Measurements from ENCODE around the gene NMRK2. TPM values are rescaled to one million over a fixed set of nuclear protein-coding genes. Genes with fewer than 3 reads are reported as not detected.
"Not testable (repeated sequence)": the region's sequence is repeated elsewhere in the genome, so short reads cannot be mapped to it uniquely, and the experiment has no call there.

Gene NMRK2
- polyA plus RNA-seq, 4 donors = 0.43 to 6.8 (median 1.4) TPM

DNA sequence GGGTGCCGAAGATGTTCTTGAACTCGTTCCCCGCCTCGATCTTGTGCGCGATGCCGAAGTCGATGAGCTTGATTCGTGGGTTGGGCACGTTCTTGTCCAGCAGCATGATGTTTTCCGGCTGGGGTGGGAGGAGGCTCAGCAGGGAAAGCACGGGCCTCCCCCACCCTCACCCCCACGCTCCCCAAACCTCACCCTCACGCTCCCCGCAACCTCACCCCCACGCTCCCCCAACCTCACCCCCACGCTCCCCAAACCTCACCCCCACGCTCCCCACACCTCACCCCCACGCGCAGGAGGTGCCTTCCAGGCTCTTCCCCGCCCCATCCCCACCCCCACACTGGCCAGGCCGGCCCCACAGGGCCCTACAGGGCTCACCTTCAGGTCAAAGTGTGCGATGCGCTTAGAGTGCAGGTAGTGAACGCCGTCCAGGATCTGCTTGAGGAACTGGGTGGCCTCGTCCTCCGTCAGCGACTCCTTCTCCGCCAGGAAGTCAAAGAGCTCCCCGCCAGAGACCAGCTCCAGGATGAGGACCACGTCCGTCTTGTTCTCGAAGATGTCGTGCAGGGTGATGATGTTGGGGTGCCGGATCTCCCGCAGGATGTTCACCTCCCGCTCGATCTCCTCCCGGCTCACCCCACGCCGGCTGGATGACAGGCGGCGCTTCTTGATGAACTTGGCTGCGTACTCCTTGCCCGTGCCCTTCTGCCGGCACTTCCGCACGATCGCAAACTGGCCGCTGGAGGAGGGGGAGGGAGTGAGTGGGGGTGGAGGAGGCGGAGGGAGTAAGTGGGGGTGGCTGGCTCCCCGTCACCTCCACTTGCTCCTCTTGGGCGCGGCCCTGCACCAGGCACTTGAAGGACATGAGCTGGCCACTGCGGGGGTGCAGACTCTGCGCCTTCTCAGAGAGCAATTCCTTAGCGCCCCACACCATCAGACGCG, 31.7 kb downstream of the NMRK2 start:
- Histone ChIP-seq H3K27me3 (ENCODE audit: control insufficient read depth in 3 of 3, insufficient read depth in 3 of 3, low read length in 3 of 3) (no peaks in the 10 kb centered on the region), H3K4me3 (ENCODE audit: low read depth in 1 of 3, low read length in 3 of 3) (no peak overlapping the region), H3K9me3 (ENCODE audit: control insufficient read depth in 2 of 2, insufficient read depth in 1 of 2, low read depth in 1 of 2, low read length in 1 of 2) (no peaks in the 10 kb centered on the region), H3K4me1 (ENCODE audit: control insufficient read depth in 3 of 3, insufficient read depth in 2 of 3, low read depth in 1 of 3, low read length in 2 of 3) (peaks cover 6 to 37% (median 8%) of the 10 kb centered on the region in 3 donors), H3K36me3 (ENCODE audit: control insufficient read depth in 3 of 3, insufficient read depth in 2 of 3, low read depth in 1 of 3, low read length in 3 of 3) (peaks cover 17 to 99% (median 26%) of the 10 kb centered on the region in 3 donors), H3K27ac (ENCODE audit: low read depth in 1 of 3, low read length in 2 of 3) (no peak overlapping the region)
- FAIRE-seq (no peak), DNase-seq (no peak)
- 91 to 93% (median 92%) methylated on average over 50 to 60 of the region's 60 CpGs for WGBS, 3 donors

DNA sequence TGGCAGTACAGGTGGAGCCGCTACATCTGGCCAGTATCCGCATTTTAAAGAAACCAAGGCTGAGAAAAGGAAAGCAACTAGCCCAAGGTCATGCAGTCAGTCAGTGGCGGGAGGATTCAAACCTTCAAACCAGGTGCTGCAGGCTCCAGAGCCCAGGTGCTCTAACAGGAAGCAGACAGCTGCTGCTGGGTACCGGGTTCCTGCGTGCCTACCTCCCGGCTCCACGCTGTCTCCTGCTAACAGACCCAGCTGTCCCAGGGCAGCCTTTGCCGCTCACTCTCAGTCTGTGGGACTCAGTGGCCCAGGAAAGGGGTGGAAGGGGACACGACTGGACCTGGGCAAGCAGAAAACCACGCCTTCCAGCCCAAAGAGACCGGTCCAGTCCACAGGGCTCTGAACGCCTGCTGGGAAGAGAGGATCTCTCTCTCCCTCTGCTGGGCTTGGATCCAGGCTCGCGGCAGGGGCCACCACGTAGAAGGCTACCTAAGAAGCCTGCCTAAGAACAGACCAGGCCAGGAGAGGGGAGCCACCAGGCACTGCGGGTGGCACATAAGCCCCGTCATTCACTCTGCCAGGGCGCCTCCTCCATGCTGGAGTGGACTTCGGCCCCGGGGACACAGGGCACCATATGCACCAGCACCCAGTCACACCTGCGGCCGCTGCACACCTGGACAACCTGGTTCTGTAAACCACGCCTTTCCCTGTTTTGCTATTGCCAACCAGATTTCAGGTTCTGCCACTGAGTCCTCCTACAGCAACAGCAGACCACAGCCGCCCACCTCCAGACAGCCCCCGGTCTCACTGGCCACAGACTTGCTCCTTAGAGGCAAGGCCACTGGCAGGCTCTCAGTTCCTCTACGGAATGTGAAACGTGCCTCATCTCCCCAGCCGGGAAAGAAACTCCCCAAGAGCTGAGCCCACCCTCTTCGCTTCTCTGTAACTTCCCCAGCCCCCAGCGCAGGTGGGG, 33.5 kb downstream of the NMRK2 start:
- WGBS, 3 donors = 24 to 62% (median 33%) methylated on average over 25 to 30 of the region's 30 CpGs

DNA sequence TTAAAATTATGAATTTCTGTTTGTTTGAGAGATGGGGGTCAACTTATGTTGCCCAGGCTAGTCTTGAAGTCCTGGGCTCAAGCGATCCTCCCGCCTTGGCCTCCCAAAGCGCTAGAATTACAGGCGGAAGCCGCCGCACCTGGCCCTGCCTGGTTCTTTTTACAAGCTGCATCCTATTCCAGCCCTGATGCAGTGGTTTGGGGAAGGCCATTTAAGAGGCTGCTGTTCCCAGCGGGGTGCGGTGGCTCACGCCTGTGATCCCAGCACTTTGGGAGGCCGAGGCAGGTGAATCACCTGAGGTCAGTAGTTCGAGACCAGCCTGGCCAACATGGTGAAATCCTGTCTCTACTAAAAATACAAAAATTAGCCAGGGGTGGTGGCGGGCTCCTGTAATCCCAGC, 35.1 kb downstream of the NMRK2 start:
- Histone ChIP-seq H3K27ac (ENCODE audit: low read depth in 1 of 3, low read length in 2 of 3) (peak overlapping the region; percentile 5 to 90 (median 87)), H3K36me3 (ENCODE audit: control insufficient read depth in 3 of 3, insufficient read depth in 2 of 3, low read depth in 1 of 3, low read length in 3 of 3) (peaks cover 9 to 72% (median 18%) of the 10 kb centered on the region in 3 donors), H3K4me1 (ENCODE audit: control insufficient read depth in 3 of 3, insufficient read depth in 2 of 3, low read depth in 1 of 3, low read length in 2 of 3) (peaks cover 7 to 47% (median 8%) of the 10 kb centered on the region in 3 donors)
- not testable (repeated sequence) for H3K9me3 ChIP-seq (ENCODE audit: control insufficient read depth in 2 of 2, insufficient read depth in 1 of 2, low read depth in 1 of 2, low read length in 1 of 2); H3K27me3 ChIP-seq (ENCODE audit: control insufficient read depth in 3 of 3, insufficient read depth in 3 of 3, low read length in 3 of 3); FAIRE-seq; H3K4me3 ChIP-seq (ENCODE audit: low read depth in 1 of 3, low read length in 3 of 3); DNase-seq
- 84 to 92% (median 90%) methylated on average over 12 of the region's 12 CpGs for WGBS, 3 donors

More for the DNA sequence above, 33.5 kb downstream of the NMRK2 start:
- H3K36me3 ChIP-seq (ENCODE audit: control insufficient read depth in 3 of 3, insufficient read depth in 2 of 3, low read depth in 1 of 3, low read length in 3 of 3) = peaks cover 15 to 82% (median 22%) of the 10 kb centered on the region in 3 donors
- no peaks in the 10 kb centered on the region for H3K9me3 ChIP-seq (ENCODE audit: control insufficient read depth in 2 of 2, insufficient read depth in 1 of 2, low read depth in 1 of 2, low read length in 1 of 2)
- H3K27ac ChIP-seq (ENCODE audit: low read depth in 1 of 3, low read length in 2 of 3) = peak overlapping the region; percentile 71 to 91 (median 76)
- H3K4me3 ChIP-seq (ENCODE audit: low read depth in 1 of 3, low read length in 3 of 3) = peak overlapping the region in 1 of 3 donors; percentile 37
- DNase-seq = peak; percentile 82 to 96
- H3K4me1 ChIP-seq (ENCODE audit: control insufficient read depth in 3 of 3, insufficient read depth in 2 of 3, low read depth in 1 of 3, low read length in 2 of 3) = peaks cover 7 to 43% (median 8%) of the 10 kb centered on the region in 3 donors
- H3K27me3 ChIP-seq (ENCODE audit: control insufficient read depth in 3 of 3, insufficient read depth in 3 of 3, low read length in 3 of 3) = no peaks in the 10 kb centered on the region
- no peak for FAIRE-seq

DNA sequence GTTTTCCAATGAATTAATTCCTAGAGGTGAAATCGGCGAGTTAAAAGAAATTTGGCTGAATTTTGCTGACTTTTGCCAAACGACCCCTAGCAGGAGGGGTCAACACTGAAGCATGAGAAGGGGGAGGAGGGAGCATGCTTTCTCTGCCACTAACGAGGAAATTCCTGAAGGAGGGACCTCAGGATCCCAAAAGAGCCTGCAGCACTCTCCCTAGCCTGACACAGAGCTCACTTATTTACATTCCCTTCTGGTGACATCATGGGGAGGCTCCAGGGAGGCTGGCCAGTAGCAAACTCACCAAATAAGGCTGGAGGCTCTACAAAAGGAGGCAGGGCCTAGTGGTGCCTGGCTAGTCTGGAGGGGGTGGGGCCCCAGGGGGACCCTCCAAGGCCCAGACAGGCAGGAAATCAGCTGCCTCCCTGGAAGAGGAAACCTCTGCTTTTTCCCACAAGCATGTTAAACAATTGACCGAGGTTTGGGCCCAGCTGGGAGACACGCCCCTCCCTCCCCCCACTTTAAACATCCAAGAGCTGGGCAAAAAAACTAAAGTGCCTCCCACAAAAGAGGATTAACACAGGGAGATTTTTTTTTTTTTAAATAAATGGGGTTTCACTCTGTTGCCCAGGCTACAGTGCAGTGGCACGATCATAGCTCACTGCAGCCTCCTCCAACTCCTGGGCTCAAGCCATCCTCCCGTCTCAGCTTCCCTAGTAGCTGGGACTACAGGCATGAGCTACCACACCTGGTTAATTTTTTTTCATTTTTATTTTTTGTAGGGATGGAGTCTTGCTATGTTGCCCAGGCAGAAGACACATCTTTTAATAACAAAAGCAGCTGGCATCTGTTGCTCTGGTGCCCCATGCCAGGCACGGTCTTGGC, 35.9 kb downstream of the NMRK2 start:
- H3K36me3 ChIP-seq (ENCODE audit: control insufficient read depth in 3 of 3, insufficient read depth in 2 of 3, low read depth in 1 of 3, low read length in 3 of 3) = peaks cover 9 to 64% (median 14%) of the 10 kb centered on the region in 3 donors
- DNase-seq (peak; percentile 66 to 81), FAIRE-seq (no peak)
- WGBS, 3 donors = 36 to 56% (median 55%) methylated on average over 9 of the region's 9 CpGs
- no peak overlapping the region for H3K4me3 ChIP-seq (ENCODE audit: low read depth in 1 of 3, low read length in 3 of 3)
- no peaks in the 10 kb centered on the region for H3K27me3 ChIP-seq (ENCODE audit: control insufficient read depth in 3 of 3, insufficient read depth in 3 of 3, low read length in 3 of 3)
- peak overlapping the region; percentile 5 to 90 (median 87) for H3K27ac ChIP-seq (ENCODE audit: low read depth in 1 of 3, low read length in 2 of 3)
- H3K9me3 ChIP-seq (ENCODE audit: control insufficient read depth in 2 of 2, insufficient read depth in 1 of 2, low read depth in 1 of 2, low read length in 1 of 2) = no peaks in the 10 kb centered on the region
- peaks cover 7 to 47% (median 8%) of the 10 kb centered on the region in 3 donors for H3K4me1 ChIP-seq (ENCODE audit: control insufficient read depth in 3 of 3, insufficient read depth in 2 of 3, low read depth in 1 of 3, low read length in 2 of 3)

DNA sequence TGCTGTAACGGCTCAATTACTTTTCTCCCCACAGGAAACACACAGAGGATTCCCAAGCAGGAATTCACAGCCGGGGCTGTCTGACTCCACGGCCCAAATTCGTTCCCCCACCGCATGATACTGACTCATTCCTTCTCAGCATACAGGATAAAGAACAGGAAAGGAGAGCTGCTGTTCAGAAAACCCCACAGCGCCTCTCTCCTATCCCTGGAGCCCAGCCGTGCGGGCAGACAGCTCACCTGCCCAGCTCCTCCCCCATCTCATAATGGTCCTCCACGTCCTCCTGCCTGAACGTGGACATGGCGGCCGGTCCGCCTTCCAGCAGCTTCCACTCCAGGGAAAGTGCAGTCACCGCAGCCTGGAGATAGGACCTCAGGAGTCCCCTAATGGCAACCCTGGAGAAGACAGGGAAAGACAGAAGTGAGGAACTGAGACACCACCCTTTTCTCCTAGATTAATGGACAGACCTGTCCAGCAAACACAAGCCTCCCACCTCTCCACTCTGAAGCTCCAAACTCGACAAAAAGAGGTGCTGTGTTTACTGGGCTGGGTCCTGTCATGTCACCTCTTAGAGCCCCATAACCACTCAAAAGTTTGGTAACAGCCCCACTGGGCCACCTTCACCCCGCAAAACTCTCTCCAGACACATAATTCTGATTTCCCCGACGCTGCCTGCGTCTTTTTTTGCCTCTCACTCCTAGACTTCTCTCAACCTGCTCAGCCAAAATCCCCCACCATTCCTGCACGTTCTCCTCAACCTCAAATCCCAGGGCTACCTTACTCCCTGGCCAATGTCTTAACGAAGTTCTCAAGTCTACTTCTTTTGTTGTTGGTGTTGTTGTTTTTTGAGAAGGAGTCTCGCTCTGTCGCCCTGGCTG, 36.8 kb downstream of the NMRK2 start:
- no peak for FAIRE-seq
- H3K9me3 ChIP-seq (ENCODE audit: control insufficient read depth in 2 of 2, insufficient read depth in 1 of 2, low read depth in 1 of 2, low read length in 1 of 2) = no peaks in the 10 kb centered on the region
- 31 to 46% (median 42%) methylated on average over 23 of the region's 23 CpGs for WGBS, 3 donors

DNA sequence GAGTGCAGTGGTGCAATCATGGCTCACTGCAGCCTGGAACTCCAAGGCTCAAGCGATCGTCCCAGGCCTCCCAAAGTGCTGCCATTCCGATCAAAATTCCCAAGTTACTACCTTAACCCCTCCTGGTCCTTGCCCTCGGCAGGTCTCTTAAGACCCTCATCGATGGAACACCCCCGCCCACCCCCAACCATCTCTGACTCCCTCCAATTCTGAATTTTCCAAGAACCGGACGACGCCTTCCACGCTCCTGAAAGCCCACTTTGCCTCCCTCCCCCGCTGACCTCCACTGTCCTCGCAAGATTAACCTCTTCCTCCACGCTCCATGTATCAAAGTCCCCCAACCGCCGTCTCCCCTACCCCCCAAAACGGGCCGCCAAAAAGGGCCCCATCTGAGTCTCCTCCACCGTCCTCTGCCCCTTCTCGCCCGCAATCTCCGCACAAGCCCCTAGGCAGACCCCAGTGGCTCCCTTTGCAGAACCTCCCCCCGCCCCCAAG, 37.5 kb downstream of the NMRK2 start:
- DNase-seq (no peak), FAIRE-seq (no peak)
- Histone ChIP-seq H3K27ac (ENCODE audit: low read depth in 1 of 3, low read length in 2 of 3) (peak overlapping the region; percentile 87 to 92 (median 90)), H3K9me3 (ENCODE audit: control insufficient read depth in 2 of 2, insufficient read depth in 1 of 2, low read depth in 1 of 2, low read length in 1 of 2) (no peaks in the 10 kb centered on the region), H3K4me1 (ENCODE audit: control insufficient read depth in 3 of 3, insufficient read depth in 2 of 3, low read depth in 1 of 3, low read length in 2 of 3) (peaks cover 7 to 47% (median 8%) of the 10 kb centered on the region in 3 donors), H3K4me3 (ENCODE audit: low read depth in 1 of 3, low read length in 3 of 3) (peak overlapping the region; percentile 86 to 96 (median 95)), H3K36me3 (ENCODE audit: control insufficient read depth in 3 of 3, insufficient read depth in 2 of 3, low read depth in 1 of 3, low read length in 3 of 3) (peaks cover 1 to 54% (median 6%) of the 10 kb centered on the region in 3 donors), H3K27me3 (ENCODE audit: control insufficient read depth in 3 of 3, insufficient read depth in 3 of 3, low read length in 3 of 3) (no peaks in the 10 kb centered on the region)
- 0 to 2% (median 1%) methylated on average over 21 to 22 of the region's 22 CpGs for WGBS, 3 donors

More for the DNA sequence above, 36.8 kb downstream of the NMRK2 start:
- DNase-seq = peak in 1 of 2 donors; percentile 19
- Histone ChIP-seq H3K27me3 (ENCODE audit: control insufficient read depth in 3 of 3, insufficient read depth in 3 of 3, low read length in 3 of 3) (no peaks in the 10 kb centered on the region), H3K27ac (ENCODE audit: low read depth in 1 of 3, low read length in 2 of 3) (peak overlapping the region; percentile 6 to 90 (median 87)), H3K4me3 (ENCODE audit: low read depth in 1 of 3, low read length in 3 of 3) (peak overlapping the region in 2 of 3 donors; percentile 86 to 95), H3K4me1 (ENCODE audit: control insufficient read depth in 3 of 3, insufficient read depth in 2 of 3, low read depth in 1 of 3, low read length in 2 of 3) (peaks cover 7 to 47% (median 8%) of the 10 kb centered on the region in 3 donors), H3K36me3 (ENCODE audit: control insufficient read depth in 3 of 3, insufficient read depth in 2 of 3, low read depth in 1 of 3, low read length in 3 of 3) (peaks cover 2 to 56% (median 8%) of the 10 kb centered on the region in 3 donors)

Measured in small intestine (tissue), 7 donors.